Subcutaneous abdominal adipose tissue (tissue), 5 donors: ENCODE results near the gene TCF7L2.
A peak's percentile ranks its signal among the peaks of the same experiment; 100 is the strongest.

ENCODE experiments used
- H3K27ac ChIP-seq: one replicate; pipeline ENCODE4 v1.7.0; 2013; ENCODE audit warnings: low read depth, mild to moderate bottlenecking, inconsistent platforms, low read length, moderate library complexity
- H3K27me3 ChIP-seq, 5 donors: one replicate each; pipeline ENCODE4 v1.7.0; 2013; ENCODE audit warnings: low read length in 5 of 5, inconsistent platforms in 1 of 5; ENCODE audit not compliant: control insufficient read depth in 5 of 5, insufficient read depth in 4 of 5
- H3K36me3 ChIP-seq, 5 donors: one replicate each; pipeline ENCODE4 v1.7.0; 2013; ENCODE audit warnings: low read length in 5 of 5; ENCODE audit not compliant: control insufficient read depth in 5 of 5, insufficient read depth in 5 of 5
- H3K4me1 ChIP-seq, 5 donors: one replicate each; pipeline ENCODE4 v1.7.0; 2013; ENCODE audit warnings: low read length in 5 of 5, mild to moderate bottlenecking in 3 of 5, moderate library complexity in 1 of 5; ENCODE audit not compliant: control insufficient read depth in 5 of 5, insufficient read depth in 5 of 5
- H3K4me3 ChIP-seq, 5 donors: one replicate each; pipeline ENCODE4 v1.7.0; 2013; ENCODE audit warnings: low read length in 5 of 5, low read depth in 1 of 5
- H3K9ac ChIP-seq, 5 donors: one replicate each; pipeline ENCODE4 v1.7.0; 2013; ENCODE audit warnings: low read length in 5 of 5, mild to moderate bottlenecking in 4 of 5, moderate library complexity in 3 of 5
- H3K9me3 ChIP-seq, 5 donors: one replicate each; pipeline ENCODE4 v1.7.0; 2013; ENCODE audit warnings: low read length in 5 of 5; ENCODE audit not compliant: control insufficient read depth in 5 of 5
- donor health status: healthy.
- donor health status: healthy.
- donor health status: healthy.
- donor health status: healthy.
- donor health status: healthy.

TCF7L2 gene

DNA sequence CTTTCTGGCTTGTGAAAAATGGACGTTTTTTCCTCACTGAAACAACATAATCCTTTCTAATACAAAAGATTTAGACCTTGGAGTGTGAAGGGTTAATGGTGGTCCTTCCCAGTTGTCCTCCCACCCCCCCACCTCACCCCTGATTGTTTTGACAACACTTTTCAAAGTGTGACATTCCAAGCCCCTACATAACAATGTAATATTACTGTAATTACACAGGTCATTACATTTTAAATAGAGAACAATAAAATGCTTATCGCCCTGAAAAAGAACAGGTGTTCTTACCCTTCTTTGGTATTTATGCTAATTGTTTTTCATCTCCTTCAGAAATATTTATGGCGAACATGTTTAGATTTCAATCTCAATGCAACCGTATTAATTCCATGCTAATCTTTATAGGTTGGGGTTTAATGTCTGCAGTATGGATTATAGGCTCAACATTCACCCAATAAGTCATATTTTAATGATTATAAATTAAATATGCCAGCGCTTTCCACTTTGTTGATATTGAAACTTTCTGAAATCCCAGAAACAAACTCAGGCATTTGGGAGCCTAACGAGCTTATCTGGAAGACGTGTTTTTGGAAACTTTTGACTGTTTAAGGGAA lies 5.0 kb downstream of the TCF7L2 start:
- H3K9me3 ChIP-seq: no peaks in the 10 kb centered on the region
- H3K27me3 ChIP-seq: no peaks in the 10 kb centered on the region
- H3K4me1 ChIP-seq: peaks cover 2 to 69% (median 65%) of the 10 kb centered on the region in 5 donors
- H3K36me3 ChIP-seq: peaks cover 0 to 4% (median 0%) of the 10 kb centered on the region in 5 donors
- peak overlapping the region; percentile 96 for H3K27ac ChIP-seq
- peak overlapping the region; percentile 37 to 93 (median 89) for H3K4me3 ChIP-seq
- peak overlapping the region in 3 of 5 donors; percentile 56 to 97 (median 90) for H3K9ac ChIP-seq

DNA sequence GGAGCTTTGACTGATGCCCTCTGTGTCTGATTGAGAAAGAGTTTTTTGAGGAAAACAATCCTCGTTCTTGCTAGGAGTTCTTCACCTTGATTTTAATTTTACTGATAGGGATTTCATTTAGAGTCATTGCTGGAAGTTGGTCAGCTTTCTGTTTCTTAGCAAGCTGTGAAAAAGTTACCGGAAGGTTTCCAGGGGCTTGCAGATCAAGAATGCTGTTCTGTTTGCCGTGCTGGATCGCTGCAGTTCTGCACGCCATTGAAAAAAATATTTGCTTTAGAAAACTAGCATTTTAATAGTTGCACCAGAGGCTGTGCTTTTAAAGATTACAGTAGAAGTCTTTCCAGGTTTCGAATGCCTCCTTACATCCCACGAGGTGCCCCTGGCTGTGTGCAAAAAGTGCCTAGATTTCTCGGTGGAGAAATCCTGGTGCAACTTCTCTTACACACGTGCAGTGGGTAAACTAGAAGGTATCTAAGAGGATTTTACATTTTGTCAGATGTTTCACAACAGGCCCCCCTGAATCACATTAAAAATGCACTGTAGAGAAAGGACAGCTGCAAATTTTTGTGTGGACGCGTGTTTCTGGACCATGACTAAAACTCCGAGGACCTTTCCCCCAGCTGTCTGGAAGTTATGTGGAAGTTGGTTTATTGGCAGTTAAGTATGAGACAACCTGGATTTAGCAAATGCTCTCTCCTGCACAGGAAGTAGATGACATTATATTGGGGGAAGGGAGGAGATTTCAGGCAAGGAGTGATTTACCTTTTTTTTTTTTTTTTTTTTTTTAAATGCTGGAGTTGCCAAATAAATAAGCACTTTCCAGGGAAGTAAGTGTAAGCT lies 5.8 kb downstream of the TCF7L2 start:
- Histone ChIP-seq H3K9ac (peak overlapping the region in 4 of 5 donors; percentile 51 to 97 (median 73)), H3K9me3 (no peaks in the 10 kb centered on the region), H3K27me3 (no peaks in the 10 kb centered on the region), H3K36me3 (peaks cover 0 to 4% (median 0%) of the 10 kb centered on the region in 5 donors), H3K4me1 (peaks cover 2 to 71% (median 65%) of the 10 kb centered on the region in 5 donors), H3K4me3 (peak overlapping the region; percentile 34 to 93 (median 57)), H3K27ac (peak overlapping the region; percentile 96)

DNA sequence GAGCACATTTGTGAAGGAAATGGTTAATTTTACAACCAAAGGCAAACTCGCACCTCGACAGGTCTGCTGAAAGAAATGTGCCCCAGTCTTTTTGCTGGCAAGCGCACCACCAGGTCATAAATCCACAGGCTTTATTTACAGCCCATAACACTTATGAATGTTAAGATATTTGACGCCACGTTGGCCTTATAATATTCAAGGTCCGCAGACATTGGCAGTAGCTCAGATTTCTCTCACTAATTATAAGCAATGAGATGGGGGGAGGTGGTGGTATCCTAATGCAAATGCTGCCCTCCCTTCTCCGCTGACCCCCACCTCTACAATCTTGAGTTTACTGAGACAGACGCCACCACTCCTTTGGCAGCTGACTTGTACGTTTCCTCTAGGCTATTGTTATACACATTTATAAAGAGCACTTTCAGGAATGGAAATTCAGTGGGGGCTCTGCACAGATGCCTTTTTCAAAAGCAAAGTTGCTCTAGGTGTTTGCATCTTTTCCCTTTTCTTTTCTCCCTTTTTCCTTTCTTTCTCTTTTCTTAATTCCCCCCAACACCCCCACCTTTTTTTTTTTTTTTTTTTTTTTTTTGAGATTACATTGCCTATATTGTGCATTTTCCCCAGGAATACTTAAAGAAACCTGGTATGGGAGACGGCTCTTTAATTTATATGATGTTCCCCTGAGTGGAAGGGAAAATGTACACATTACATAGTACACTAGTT lies 6.7 kb downstream of the TCF7L2 start:
- Histone ChIP-seq H3K36me3 (peaks cover 0 to 4% (median 0%) of the 10 kb centered on the region in 5 donors), H3K4me1 (peaks cover 2 to 77% (median 65%) of the 10 kb centered on the region in 5 donors), H3K9me3 (no peaks in the 10 kb centered on the region), H3K27me3 (no peaks in the 10 kb centered on the region), H3K4me3 (peak overlapping the region in 2 of 5 donors; percentile 15 to 92), H3K27ac (peak overlapping the region; percentile 96), H3K9ac (peak overlapping the region in 3 of 5 donors; percentile 51 to 70 (median 56))

DNA sequence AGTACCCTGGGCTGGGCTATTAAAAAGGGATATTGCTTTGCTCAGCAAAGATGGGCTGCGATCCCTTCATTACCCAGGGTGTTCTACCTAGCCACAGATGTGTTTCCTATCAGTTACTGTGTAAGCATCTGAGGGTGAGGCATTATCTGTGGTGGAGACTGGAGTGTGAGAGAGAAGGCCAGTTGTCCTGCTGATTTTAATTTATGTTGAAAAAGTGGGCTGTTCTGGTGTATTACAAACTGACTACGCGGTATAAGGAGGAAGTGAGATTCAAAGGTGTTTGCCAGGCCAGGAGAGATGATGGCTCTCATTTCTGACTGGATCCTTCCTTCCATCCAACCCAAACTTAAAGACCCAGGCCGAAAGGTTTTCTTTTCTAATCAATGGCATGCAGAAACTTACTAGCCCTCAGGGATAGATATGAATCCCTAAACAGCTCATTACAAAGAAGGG lies 7.6 kb downstream of the TCF7L2 start:
- no peaks in the 10 kb centered on the region for H3K9me3 ChIP-seq
- no peaks in the 10 kb centered on the region for H3K27me3 ChIP-seq
- H3K36me3 ChIP-seq: peaks cover 0 to 4% (median 0%) of the 10 kb centered on the region in 5 donors
- H3K27ac ChIP-seq: peak overlapping the region; percentile 96
- H3K9ac ChIP-seq: peak overlapping the region in 2 of 5 donors; percentile 19 to 70
- H3K4me3 ChIP-seq: peak overlapping the region in 1 of 5 donors; percentile 16
- peaks cover 2 to 78% (median 65%) of the 10 kb centered on the region in 5 donors for H3K4me1 ChIP-seq

GRCh38 chr10:112958275-112958995 lies 8.4 kb downstream of the TCF7L2 start:
- Histone ChIP-seq H3K27me3 (no peaks in the 10 kb centered on the region), H3K4me3 (no peak overlapping the region), H3K9me3 (no peaks in the 10 kb centered on the region), H3K4me1 (peaks cover 2 to 80% (median 62%) of the 10 kb centered on the region in 5 donors), H3K9ac (peak overlapping the region in 1 of 5 donors; percentile 70), H3K36me3 (peaks cover 0 to 4% (median 0%) of the 10 kb centered on the region in 5 donors), H3K27ac (peak overlapping the region; percentile 96)

GRCh38 chr10:112959207-112959838 lies 9.3 kb downstream of the TCF7L2 start:
- Histone ChIP-seq H3K27ac (peak overlapping the region; percentile 26), H3K27me3 (no peaks in the 10 kb centered on the region), H3K4me3 (no peak overlapping the region), H3K9ac (no peak overlapping the region), H3K4me1 (peaks cover 2 to 80% (median 62%) of the 10 kb centered on the region in 5 donors), H3K9me3 (no peaks in the 10 kb centered on the region), H3K36me3 (peaks cover 0 to 4% (median 0%) of the 10 kb centered on the region in 5 donors)

GRCh38 chr10:112960151-112960681 lies 10.2 kb downstream of the TCF7L2 start:
- Histone ChIP-seq H3K36me3 (peaks cover 0 to 4% (median 0%) of the 10 kb centered on the region in 5 donors), H3K4me1 (peaks cover 2 to 77% (median 60%) of the 10 kb centered on the region in 5 donors), H3K27me3 (no peaks in the 10 kb centered on the region), H3K9ac (no peak overlapping the region), H3K27ac (no peak overlapping the region), H3K4me3 (no peak overlapping the region), H3K9me3 (no peaks in the 10 kb centered on the region)

DNA sequence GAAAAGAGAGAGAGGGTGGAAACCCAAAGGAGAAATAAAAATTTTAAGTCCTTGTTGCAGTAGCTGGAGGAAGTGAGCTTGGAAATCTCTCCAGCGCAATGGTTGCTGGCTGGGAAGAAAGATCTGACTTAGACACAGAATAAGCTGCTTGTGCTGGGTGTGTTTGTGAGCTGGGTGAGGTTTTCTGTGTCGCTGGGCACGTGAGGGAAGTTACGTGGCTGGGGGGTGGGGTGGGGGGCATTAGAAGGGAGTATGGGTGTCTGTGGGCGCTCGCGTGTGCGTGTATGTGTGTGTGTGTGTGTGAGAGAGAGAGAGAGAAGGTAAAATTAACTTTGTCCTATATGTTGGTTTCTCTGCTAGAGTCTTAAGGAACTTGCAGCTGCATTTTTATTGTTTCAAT lies 11.6 kb downstream of the TCF7L2 start:
- peak overlapping the region; percentile 27 for H3K27ac ChIP-seq
- peaks cover 0 to 6% (median 3%) of the 10 kb centered on the region in 5 donors for H3K36me3 ChIP-seq
- H3K9me3 ChIP-seq: no peaks in the 10 kb centered on the region
- H3K4me3 ChIP-seq: no peak overlapping the region
- H3K27me3 ChIP-seq: no peaks in the 10 kb centered on the region
- peaks cover 2 to 72% (median 56%) of the 10 kb centered on the region in 5 donors for H3K4me1 ChIP-seq
- no peak overlapping the region for H3K9ac ChIP-seq

- Histone ChIP-seq H3K36me3 (peaks cover 0 to 9% (median 6%) of the 10 kb centered on the region in 5 donors), H3K9me3 (no peaks in the 10 kb centered on the region), H3K9ac (no peak overlapping the region), H3K27ac (peak overlapping the region; percentile 27), H3K27me3 (no peaks in the 10 kb centered on the region), H3K4me3 (no peak overlapping the region), H3K4me1 (peaks cover 2 to 67% (median 49%) of the 10 kb centered on the region in 5 donors)
Measured at GRCh38 chr10:112962343-112962742, 12.3 kb downstream of the TCF7L2 start.
